ENCODE data around the gene CNTNAP3.
"Not testable (repeated sequence)": the region's sequence is repeated elsewhere in the genome, so short reads cannot be mapped to it uniquely, and the experiment has no call there.

Gene CNTNAP3

GRCh38 chr9:39062966-39063365, 225.0 kb downstream of the CNTNAP3 start:
- DNase-seq: not testable (repeated sequence)

- not testable (repeated sequence) for DNase-seq
Observed at GRCh38 chr9:39054453-39054852, 233.5 kb downstream of the CNTNAP3 start.

- not testable (repeated sequence) for DNase-seq
Observed at GRCh38 chr9:39046833-39047232, 241.1 kb downstream of the CNTNAP3 start.

- DNase-seq: not testable (repeated sequence)
Observed at GRCh38 chr9:39042352-39042803, 245.6 kb downstream of the CNTNAP3 start.

GRCh38 chr9:39041774-39042173, 246.2 kb downstream of the CNTNAP3 start:
- DNase-seq: not testable (repeated sequence)

GRCh38 chr9:39039148-39039547, 248.8 kb downstream of the CNTNAP3 start:
- not testable (repeated sequence) for DNase-seq

GRCh38 chr9:39038221-39038620, 249.7 kb downstream of the CNTNAP3 start:
- not testable (repeated sequence) for DNase-seq

- DNase-seq: not testable (repeated sequence)
Observed at GRCh38 chr9:39033849-39034248, 254.1 kb downstream of the CNTNAP3 start.

- DNase-seq: not testable (repeated sequence)
Observed at GRCh38 chr9:39030204-39031019, 257.6 kb downstream of the CNTNAP3 start.

GRCh38 chr9:39028855-39029254, 259.1 kb downstream of the CNTNAP3 start:
- not testable (repeated sequence) for DNase-seq

- not testable (repeated sequence) for DNase-seq
Observed at GRCh38 chr9:39028168-39028567, 259.8 kb downstream of the CNTNAP3 start.

GRCh38 chr9:39025911-39026588, 261.9 kb downstream of the CNTNAP3 start:
- not testable (repeated sequence) for DNase-seq

Measured in CD4-positive, alpha-beta T cell treated with Interleukin-10 for 1 hour (primary cell).